Limb (tissue), 2 donors: ENCODE measurements around the gene NEDD4.
"Not testable (repeated sequence)": the region's sequence is repeated elsewhere in the genome, so short reads cannot be mapped to it uniquely, and the experiment has no call there.

ENCODE experiments used
- DNase-seq, 2 donors: peaks; one replicate each; pipeline ENCODE4 v3.0.0-alpha.2; 2016; ENCODE audit errors: extremely low spot score in 2 of 2

NEDD4 gene

GRCh38 chr15:55897560-55898336 lies 95.7 kb downstream of the NEDD4 start:
- DNase-seq: peak; percentile 46 to 54

- DNase-seq: no peak
Measured at GRCh38 chr15:55894399-55894965, 98.9 kb downstream of the NEDD4 start.

- no peak for DNase-seq
Measured at GRCh38 chr15:55893852-55894251, 99.6 kb downstream of the NEDD4 start.

GRCh38 chr15:55891196-55891595 lies 102.2 kb downstream of the NEDD4 start:
- DNase-seq: no peak

- DNase-seq: no peak
Measured at GRCh38 chr15:55884223-55884622, 109.2 kb downstream of the NEDD4 start.

GRCh38 chr15:55879181-55879580 lies 114.2 kb downstream of the NEDD4 start:
- DNase-seq: no peak

- DNase-seq: no peak
Measured at GRCh38 chr15:55873024-55873720, 120.2 kb downstream of the NEDD4 start.

GRCh38 chr15:55872471-55872870 lies 120.9 kb downstream of the NEDD4 start:
- DNase-seq: no peak

- no peak for DNase-seq
Measured at GRCh38 chr15:55869660-55870059, 123.8 kb downstream of the NEDD4 start.

GRCh38 chr15:55868707-55869106 lies 124.7 kb downstream of the NEDD4 start:
- DNase-seq: no peak

GRCh38 chr15:55868291-55868690 lies 125.1 kb downstream of the NEDD4 start:
- DNase-seq: not testable (repeated sequence)

- DNase-seq: no peak
Measured at GRCh38 chr15:55863911-55864310, 129.5 kb downstream of the NEDD4 start.

- DNase-seq: no peak
Measured at GRCh38 chr15:55861115-55861514, 132.3 kb downstream of the NEDD4 start.

- no peak for DNase-seq
Measured at GRCh38 chr15:55860468-55860867, 132.9 kb downstream of the NEDD4 start.

- DNase-seq: no peak
Measured at GRCh38 chr15:55859681-55860080, 133.7 kb downstream of the NEDD4 start.

GRCh38 chr15:55858661-55859060 lies 134.8 kb downstream of the NEDD4 start:
- DNase-seq: no peak

- DNase-seq: no peak
Measured at GRCh38 chr15:55856506-55857164, 136.8 kb downstream of the NEDD4 start.

- DNase-seq: no peak
Measured at GRCh38 chr15:55853134-55853533, 140.3 kb downstream of the NEDD4 start.

- DNase-seq: peak; percentile 48 to 76
Measured at GRCh38 chr15:55846116-55846707, 147.2 kb downstream of the NEDD4 start.

GRCh38 chr15:55842897-55843296 lies 150.5 kb downstream of the NEDD4 start:
- not testable (repeated sequence) for DNase-seq

- no peak for DNase-seq
Measured at GRCh38 chr15:55835866-55836265, 157.5 kb downstream of the NEDD4 start.

GRCh38 chr15:55834331-55834730 lies 159.1 kb downstream of the NEDD4 start:
- DNase-seq: no peak
